Central memory CD8-positive, alpha-beta T cell (primary cell): Measurements from ENCODE around the gene VAMP8.
"Not testable (repeated sequence)": the region's sequence is repeated elsewhere in the genome, so short reads cannot be mapped to it uniquely, and the experiment has no call there.

Experiments
- ATAC-seq: fragments of 150-1000 bp; cut with Tn5 transposase; replicated peaks from 2 replicates; pipeline ENCODE4 v1.10.0; 2022; ENCODE audit warnings: mild to moderate bottlenecking, moderate FRiP score, moderate number of reproducible peaks; ENCODE audit not compliant: poor library complexity, severe bottlenecking; ENCODE audit errors: extremely low read depth
- DNase-seq, 2 donors: peaks; one replicate each; pipeline ENCODE4 v3.0.0; 2021; ENCODE audit warnings: low spot score in 2 of 2
- H3K27ac Mint-ChIP-seq: one replicate; pipeline ENCODE4 v1.8.0; 2022; ENCODE audit warnings: low read depth, mild to moderate bottlenecking, moderate library complexity, mixed read lengths
- H3K27me3 Mint-ChIP-seq: one replicate; pipeline ENCODE4 v1.8.0; 2022; ENCODE audit warnings: mixed read lengths
- H3K36me3 Mint-ChIP-seq: one replicate; pipeline ENCODE4 v1.8.0; 2022; ENCODE audit warnings: mild to moderate bottlenecking, moderate library complexity, mixed read lengths; ENCODE audit not compliant: insufficient read depth
- H3K4me1 Mint-ChIP-seq: one replicate; pipeline ENCODE4 v1.8.0; 2022; ENCODE audit warnings: mixed read lengths
- H3K4me3 Mint-ChIP-seq: one replicate; pipeline ENCODE4 v1.8.0; 2022; ENCODE audit warnings: mild to moderate bottlenecking, moderate library complexity, mixed read lengths
- H3K9me3 Mint-ChIP-seq: one replicate; pipeline ENCODE4 v1.8.0; 2022; ENCODE audit warnings: mixed read lengths

VAMP8 gene

DNA sequence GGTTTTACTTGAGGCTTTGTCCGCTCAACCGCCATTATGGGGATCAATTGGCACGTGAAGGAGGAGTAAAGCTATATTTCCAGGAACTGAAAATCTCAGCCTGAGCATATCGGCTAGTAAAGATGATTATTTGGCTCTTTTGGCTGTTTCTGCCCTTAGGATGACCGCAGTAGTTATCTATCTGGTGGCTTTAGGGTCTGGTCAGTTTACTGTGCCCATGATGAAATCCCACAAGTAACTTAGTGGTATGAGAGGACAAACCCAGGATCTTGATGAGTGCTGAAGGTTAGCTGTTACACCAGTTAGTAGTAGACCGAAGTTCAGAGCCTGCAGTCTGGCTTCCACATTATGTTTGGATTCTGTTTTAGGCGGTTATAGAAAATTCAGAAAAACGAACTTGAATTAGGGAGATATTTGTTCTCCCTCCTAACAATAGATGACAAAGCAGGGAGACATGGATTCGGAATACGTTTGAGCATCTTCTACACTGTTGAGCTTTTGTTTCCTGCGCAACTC is 37.2 kb upstream of the VAMP8 start:
- no peaks in the 10 kb centered on the region for H3K27me3 Mint-ChIP-seq
- H3K27ac Mint-ChIP-seq = peak overlapping the region; percentile 89
- peaks cover 59% of the 10 kb centered on the region for H3K36me3 Mint-ChIP-seq
- no peak for ATAC-seq
- no peaks in the 10 kb centered on the region for H3K9me3 Mint-ChIP-seq
- peaks cover 42% of the 10 kb centered on the region for H3K4me1 Mint-ChIP-seq
- DNase-seq = no peak
- peak overlapping the region; percentile 89 for H3K4me3 Mint-ChIP-seq

DNA sequence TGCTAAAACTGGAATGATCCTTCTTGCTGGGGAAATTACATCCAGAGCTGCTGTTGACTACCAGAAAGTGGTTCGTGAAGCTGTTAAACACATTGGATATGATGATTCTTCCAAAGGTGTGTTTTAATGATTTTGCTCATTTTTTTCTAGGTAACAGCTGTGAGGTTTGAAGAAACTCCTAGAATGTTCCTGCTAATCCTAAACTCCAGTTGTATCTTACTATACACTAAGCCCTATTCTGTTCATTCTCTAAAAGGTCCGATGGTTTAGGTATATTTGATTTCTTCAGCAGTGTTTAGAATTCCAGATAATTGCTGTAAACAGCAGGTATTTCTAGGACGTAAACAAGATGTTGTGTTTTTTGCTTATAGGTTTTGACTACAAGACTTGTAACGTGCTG is 36.1 kb upstream of the VAMP8 start:
- H3K36me3 Mint-ChIP-seq = peaks cover 64% of the 10 kb centered on the region
- no peak overlapping the region for H3K27ac Mint-ChIP-seq
- DNase-seq = no peak
- ATAC-seq = no peak
- H3K27me3 Mint-ChIP-seq = no peaks in the 10 kb centered on the region
- H3K4me3 Mint-ChIP-seq = peak overlapping the region; percentile 9
- peaks cover 42% of the 10 kb centered on the region for H3K4me1 Mint-ChIP-seq
- H3K9me3 Mint-ChIP-seq = no peaks in the 10 kb centered on the region

- Mint-ChIP-seq H3K4me3 (no peak overlapping the region), H3K27ac (no peak overlapping the region), H3K36me3 (peaks cover 62% of the 10 kb centered on the region), H3K4me1 (peaks cover 42% of the 10 kb centered on the region), H3K27me3 (no peaks in the 10 kb centered on the region), H3K9me3 (no peaks in the 10 kb centered on the region)
- ATAC-seq (no peak), DNase-seq (no peak)
These were observed 35.5 kb upstream of the VAMP8 start for GRCh38 chr2:85541753-85542457.

DNA sequence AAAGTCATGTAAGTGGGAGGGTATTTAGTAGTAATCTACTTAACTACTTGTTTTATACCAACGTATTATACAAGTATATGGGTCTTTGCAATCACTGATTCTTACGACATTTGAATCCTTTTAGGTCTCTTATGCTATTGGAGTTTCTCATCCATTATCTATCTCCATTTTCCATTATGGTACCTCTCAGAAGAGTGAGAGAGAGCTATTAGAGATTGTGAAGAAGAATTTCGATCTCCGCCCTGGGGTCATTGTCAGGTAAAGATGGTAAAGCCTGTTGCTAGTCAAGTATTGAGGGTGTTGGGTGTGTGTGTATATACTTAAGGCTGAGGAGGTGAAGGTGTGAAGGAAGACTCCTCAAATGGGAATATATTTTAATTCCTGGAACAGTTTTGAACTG is 34.6 kb upstream of the VAMP8 start:
- Mint-ChIP-seq H3K27ac (no peak overlapping the region), H3K27me3 (no peaks in the 10 kb centered on the region), H3K9me3 (no peaks in the 10 kb centered on the region), H3K4me1 (peaks cover 36% of the 10 kb centered on the region), H3K36me3 (peaks cover 62% of the 10 kb centered on the region), H3K4me3 (no peak overlapping the region)
- DNase-seq (no peak), ATAC-seq (no peak)

GRCh38 chr2:85544254-85544691 is 33.1 kb upstream of the VAMP8 start:
- H3K4me3 Mint-ChIP-seq, H3K27me3 Mint-ChIP-seq, H3K9me3 Mint-ChIP-seq, ATAC-seq, DNase-seq: not testable (repeated sequence)
- Mint-ChIP-seq H3K27ac (peak overlapping the region; percentile 33), H3K4me1 (peaks cover 32% of the 10 kb centered on the region), H3K36me3 (peaks cover 53% of the 10 kb centered on the region)

DNA sequence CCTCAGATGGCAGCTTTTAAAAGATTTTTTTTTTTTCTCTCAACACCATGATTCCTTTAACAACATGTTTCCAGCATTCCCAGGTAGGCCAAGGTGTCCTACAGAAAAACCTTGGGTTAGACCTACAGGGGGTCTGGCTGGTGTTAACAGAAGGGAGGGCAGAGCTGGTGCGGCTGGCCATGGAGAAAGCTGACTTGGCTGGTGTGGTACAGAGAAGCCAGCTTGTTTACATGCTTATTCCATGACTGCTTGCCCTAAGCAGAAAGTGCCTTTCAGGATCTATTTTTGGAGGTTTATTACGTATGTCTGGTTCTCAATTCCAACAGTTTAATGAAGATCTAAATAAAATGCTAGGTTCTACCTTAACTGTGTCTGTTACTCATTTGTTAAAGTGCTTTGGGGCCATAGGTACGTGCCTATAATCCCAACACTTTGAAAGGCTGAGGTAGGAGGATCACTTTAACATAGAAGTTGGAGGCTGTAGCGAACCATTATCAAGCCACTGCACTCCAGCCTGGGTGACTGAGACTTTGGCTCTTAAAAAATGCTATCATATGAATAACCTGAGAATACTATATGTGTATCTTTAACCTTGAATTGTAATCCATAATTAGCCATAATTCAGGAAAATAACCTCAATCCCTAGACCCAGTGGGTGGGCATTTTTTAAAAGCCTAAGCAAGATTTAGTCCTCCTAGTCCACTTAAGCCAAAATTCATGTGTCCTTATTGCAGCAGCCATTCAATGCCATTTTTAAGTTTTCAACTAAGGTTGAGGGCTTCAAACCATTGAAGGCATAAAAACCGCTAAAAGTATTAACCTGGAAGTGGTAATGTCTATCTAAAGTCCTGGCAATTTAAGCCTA is 32.2 kb upstream of the VAMP8 start:
- not testable (repeated sequence) for ATAC-seq, H3K27ac Mint-ChIP-seq, H3K4me3 Mint-ChIP-seq, H3K9me3 Mint-ChIP-seq, DNase-seq, H3K27me3 Mint-ChIP-seq
- Mint-ChIP-seq H3K36me3 (peaks cover 50% of the 10 kb centered on the region), H3K4me1 (peaks cover 27% of the 10 kb centered on the region)

GRCh38 chr2:85545780-85546240 is 31.6 kb upstream of the VAMP8 start:
- DNase-seq (no peak), ATAC-seq (no peak)
- Mint-ChIP-seq H3K4me1 (peaks cover 20% of the 10 kb centered on the region), H3K9me3 (no peaks in the 10 kb centered on the region), H3K4me3 (no peak overlapping the region), H3K27ac (no peak overlapping the region), H3K36me3 (peaks cover 55% of the 10 kb centered on the region), H3K27me3 (no peaks in the 10 kb centered on the region)

DNA sequence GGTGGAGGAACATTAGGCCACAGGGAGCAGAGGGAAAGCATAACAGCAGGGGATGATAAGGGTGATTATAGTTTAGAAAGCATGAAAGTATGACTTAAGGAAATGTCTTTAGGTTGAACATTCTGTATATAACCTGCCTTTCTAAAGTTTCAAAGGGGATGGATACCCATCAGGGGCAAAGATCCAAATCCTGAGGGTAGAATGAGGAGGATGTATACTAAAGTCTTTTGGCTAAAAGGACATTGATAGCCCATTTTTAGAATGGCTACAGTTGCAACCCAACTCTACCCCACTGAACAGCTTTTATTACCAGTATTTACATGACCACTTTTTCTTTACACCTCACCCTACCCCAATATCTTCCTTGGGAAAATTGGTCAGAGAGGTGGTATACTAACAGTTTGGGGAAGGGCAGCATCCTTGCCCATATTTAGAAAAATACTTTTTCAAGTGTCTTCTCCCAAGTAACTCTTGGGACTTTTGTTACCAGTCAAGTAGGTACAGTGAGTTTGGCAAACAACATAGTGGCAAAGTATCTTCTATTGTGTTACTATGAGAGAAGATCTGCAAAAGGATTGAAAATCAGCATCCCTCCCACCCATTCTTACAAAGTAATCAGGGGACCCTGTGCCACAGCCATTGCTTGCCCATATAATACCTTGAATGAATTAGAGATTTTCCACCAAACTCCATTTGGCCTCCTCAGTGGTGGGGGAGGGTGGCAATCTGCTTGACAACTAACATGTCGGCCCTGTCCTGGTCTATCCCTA is 30.1 kb upstream of the VAMP8 start:
- Mint-ChIP-seq H3K4me3 (no peak overlapping the region), H3K27me3 (no peaks in the 10 kb centered on the region), H3K36me3 (peaks cover 48% of the 10 kb centered on the region), H3K4me1 (peaks cover 10% of the 10 kb centered on the region), H3K27ac (peak overlapping the region; percentile 47), H3K9me3 (no peaks in the 10 kb centered on the region)
- ATAC-seq (no peak), DNase-seq (no peak)

DNA sequence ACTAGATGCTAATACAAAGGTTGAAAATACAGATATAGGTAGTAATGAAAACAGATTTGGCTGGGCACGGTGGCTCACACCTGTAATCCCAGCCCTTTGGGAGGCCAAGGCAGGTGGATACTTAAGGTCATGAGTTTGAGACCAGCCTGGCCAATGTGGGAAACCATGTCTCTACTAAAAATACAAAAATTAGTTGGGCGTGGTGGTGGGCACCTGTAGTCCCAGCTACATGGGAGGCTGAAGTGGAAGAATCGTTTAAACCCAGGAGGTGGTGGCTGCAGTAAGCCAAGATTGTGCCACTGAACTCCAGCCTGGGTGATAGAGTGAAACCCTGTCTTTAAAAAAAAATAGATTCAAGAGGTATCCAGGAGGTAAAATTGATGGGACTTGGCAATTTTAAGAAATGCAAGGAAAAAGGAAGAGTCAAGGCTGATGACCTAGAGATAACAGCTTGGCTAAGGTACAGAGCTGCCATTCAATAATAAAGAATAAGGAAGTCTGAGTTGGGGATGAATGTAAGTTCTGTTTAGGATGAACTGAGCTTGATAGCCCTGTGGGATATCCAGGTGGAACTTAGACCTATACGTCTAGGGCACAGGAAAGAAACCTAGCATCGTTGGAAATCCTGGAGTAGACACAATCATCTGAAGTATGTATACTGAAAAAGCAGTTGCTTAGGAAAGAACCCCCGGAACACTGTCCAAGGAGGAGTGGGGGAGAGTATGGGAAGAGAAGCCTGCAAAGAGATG is 29.4 kb upstream of the VAMP8 start:
- Mint-ChIP-seq H3K9me3 (no peaks in the 10 kb centered on the region), H3K4me1 (peaks cover 10% of the 10 kb centered on the region), H3K36me3 (peaks cover 42% of the 10 kb centered on the region), H3K27ac (peak overlapping the region; percentile 47), H3K4me3 (no peak overlapping the region), H3K27me3 (no peaks in the 10 kb centered on the region)
- DNase-seq = no peak
- no peak for ATAC-seq

- no peak for ATAC-seq
These were observed 28.8 kb upstream of the VAMP8 start for GRCh38 chr2:85548608-85548900.

DNA sequence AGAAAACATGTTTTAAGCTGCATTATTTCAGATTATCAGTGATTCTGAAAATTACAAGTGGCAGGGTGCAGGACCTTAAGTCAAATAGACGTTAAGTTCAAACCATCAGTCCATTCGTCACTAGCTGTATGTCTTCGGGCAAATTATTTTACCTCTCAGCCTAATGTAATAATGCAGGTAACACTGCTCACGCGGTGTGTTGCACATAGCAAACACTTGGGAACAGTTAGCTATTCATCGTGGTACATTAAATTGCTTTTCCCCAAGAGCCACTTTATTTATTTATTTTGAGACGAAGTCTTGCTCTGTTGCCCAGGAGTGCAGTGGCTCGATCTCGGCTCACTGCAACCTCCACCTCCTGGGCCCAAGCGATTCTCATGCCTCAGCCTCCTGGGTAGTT is 28.3 kb upstream of the VAMP8 start:
- Mint-ChIP-seq H3K27me3 (no peaks in the 10 kb centered on the region), H3K4me3 (no peak overlapping the region), H3K27ac (no peak overlapping the region), H3K9me3 (no peaks in the 10 kb centered on the region), H3K36me3 (peaks cover 33% of the 10 kb centered on the region), H3K4me1 (peaks cover 8% of the 10 kb centered on the region)
- DNase-seq (no peak), ATAC-seq (no peak)

More at GRCh38 chr2:85548608-85548900, 28.8 kb upstream of the VAMP8 start:
- H3K4me1 Mint-ChIP-seq = peaks cover 10% of the 10 kb centered on the region
- no peak overlapping the region for H3K4me3 Mint-ChIP-seq
- no peaks in the 10 kb centered on the region for H3K9me3 Mint-ChIP-seq
- H3K36me3 Mint-ChIP-seq = peaks cover 38% of the 10 kb centered on the region
- no peak for DNase-seq
- H3K27me3 Mint-ChIP-seq = no peaks in the 10 kb centered on the region
- no peak overlapping the region for H3K27ac Mint-ChIP-seq

- ATAC-seq (no peak), DNase-seq (no peak)
- H3K4me3 Mint-ChIP-seq = no peak overlapping the region
- no peaks in the 10 kb centered on the region for H3K27me3 Mint-ChIP-seq
- H3K36me3 Mint-ChIP-seq = peaks cover 28% of the 10 kb centered on the region
- H3K4me1 Mint-ChIP-seq = peaks cover 5% of the 10 kb centered on the region
- no peaks in the 10 kb centered on the region for H3K9me3 Mint-ChIP-seq
- no peak overlapping the region for H3K27ac Mint-ChIP-seq
These were observed 27.6 kb upstream of the VAMP8 start for GRCh38 chr2:85549826-85550225.
